Stimulated activated naive B cell treated with anti-CD40 and anti-IgM and Interleukin-4, amounts not matched to agents 10 μg/mL and 1 μg/mL and 100 μg/mL, for 72 hours (primary cell): ENCODE data around the gene DLG5.

Source experiments
- ATAC-seq, 2 donors: fragments of 150-1000 bp; cut with Tn5 transposase; replicated peaks; 2 replicates each; pipeline ENCODE4 v1.10.0; 2021; ENCODE audit warnings: moderate library complexity in 1 of 2
- DNase-seq: peaks from one replicate; pipeline ENCODE4 v3.0.0; 2021
- H3K27ac Mint-ChIP-seq: one replicate; pipeline ENCODE4 v1.8.0; 2022; ENCODE audit warnings: mild to moderate bottlenecking, mixed read lengths
- H3K27me3 Mint-ChIP-seq, 2 donors: one replicate each; pipeline ENCODE4 v1.8.0; 2022; ENCODE audit warnings: mixed read lengths in 2 of 2
- H3K36me3 Mint-ChIP-seq, 2 donors: one replicate each; pipeline ENCODE4 v1.8.0; 2022; ENCODE audit warnings: mixed read lengths in 2 of 2, mild to moderate bottlenecking in 1 of 2
- H3K4me1 Mint-ChIP-seq, 2 donors: one replicate each; pipeline ENCODE4 v1.8.0; 2022; ENCODE audit warnings: mixed read lengths in 2 of 2, mild to moderate bottlenecking in 1 of 2
- H3K4me3 Mint-ChIP-seq, 2 donors: one replicate each; pipeline ENCODE4 v1.8.0; 2022; ENCODE audit warnings: mild to moderate bottlenecking in 2 of 2, mixed read lengths in 2 of 2, moderate library complexity in 1 of 2
- H3K9me3 Mint-ChIP-seq, 2 donors: one replicate each; pipeline ENCODE4 v1.8.0; 2022; ENCODE audit warnings: mixed read lengths in 2 of 2, mild to moderate bottlenecking in 1 of 2

Gene DLG5

GRCh38 chr10:77846718-77847311, 79.7 kb downstream of the DLG5 start:
- DNase-seq (peak; percentile 38), ATAC-seq (peak; percentile 69 to 73)
- Mint-ChIP-seq H3K27me3 (no peaks in the 10 kb centered on the region), H3K27ac (no peak overlapping the region), H3K36me3 (no peaks in the 10 kb centered on the region), H3K4me3 (no peak overlapping the region), H3K4me1 (peaks cover 14 to 16% of the 10 kb centered on the region in 2 donors), H3K9me3 (no peaks in the 10 kb centered on the region)

DNA sequence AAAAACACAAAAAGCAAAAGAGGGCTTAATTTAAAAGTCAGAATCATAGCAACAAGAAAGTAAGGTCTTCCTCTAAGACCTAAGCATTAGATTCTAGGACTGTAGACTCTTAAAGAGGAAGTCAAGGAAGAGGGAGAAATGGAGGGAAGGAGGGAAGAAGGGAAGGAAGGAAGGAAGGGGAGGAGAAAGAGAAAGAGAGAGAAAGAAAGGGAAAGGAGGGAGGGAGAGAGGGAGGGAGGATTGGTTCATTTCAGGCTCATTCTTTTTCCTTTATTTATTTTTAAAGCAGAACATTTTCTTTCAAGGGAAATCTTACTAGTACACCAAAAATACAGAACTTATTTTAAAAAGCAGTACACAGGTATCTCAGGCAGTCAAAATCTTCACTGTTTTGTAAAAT, 81.1 kb downstream of the DLG5 start:
- peak overlapping the region; percentile 3 for H3K27ac Mint-ChIP-seq
- no peak overlapping the region for H3K4me3 Mint-ChIP-seq
- H3K36me3 Mint-ChIP-seq: no peaks in the 10 kb centered on the region
- no peak for DNase-seq
- H3K4me1 Mint-ChIP-seq: peaks cover 14 to 16% of the 10 kb centered on the region in 2 donors
- ATAC-seq: no peak
- H3K27me3 Mint-ChIP-seq: no peaks in the 10 kb centered on the region
- H3K9me3 Mint-ChIP-seq: no peaks in the 10 kb centered on the region

GRCh38 chr10:77844713-77845445, 81.7 kb downstream of the DLG5 start:
- no peaks in the 10 kb centered on the region for H3K9me3 Mint-ChIP-seq
- H3K36me3 Mint-ChIP-seq: no peaks in the 10 kb centered on the region
- H3K27me3 Mint-ChIP-seq: no peaks in the 10 kb centered on the region
- H3K4me3 Mint-ChIP-seq: no peak overlapping the region
- no peak overlapping the region for H3K27ac Mint-ChIP-seq
- peaks cover 13 to 14% of the 10 kb centered on the region in 2 donors for H3K4me1 Mint-ChIP-seq
- ATAC-seq (no peak), DNase-seq (no peak)

DNA sequence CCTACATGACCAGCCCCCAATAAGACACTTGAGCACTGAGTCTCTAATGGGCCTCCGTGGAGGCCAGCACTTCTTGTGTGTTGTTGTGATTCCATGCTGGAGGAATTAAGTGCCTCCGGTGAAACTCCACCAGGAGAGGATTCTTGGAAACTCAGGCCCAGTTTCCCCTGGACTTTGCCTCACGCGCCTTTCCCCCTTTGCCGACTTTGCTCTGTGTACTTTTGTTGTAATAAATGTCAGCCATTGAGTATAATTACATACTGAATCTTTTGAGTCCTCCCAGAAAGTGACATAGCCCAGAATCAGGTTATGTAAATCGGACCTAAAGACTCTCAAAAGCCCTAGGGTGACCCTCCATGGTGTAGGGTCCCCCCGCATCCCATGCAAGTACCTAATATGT, 82.4 kb downstream of the DLG5 start:
- no peak for ATAC-seq
- Mint-ChIP-seq H3K4me1 (peaks cover 10% of the 10 kb centered on the region in 2 donors), H3K27me3 (no peaks in the 10 kb centered on the region), H3K4me3 (no peak overlapping the region), H3K27ac (no peak overlapping the region), H3K9me3 (no peaks in the 10 kb centered on the region), H3K36me3 (no peaks in the 10 kb centered on the region)
- no peak for DNase-seq

DNA sequence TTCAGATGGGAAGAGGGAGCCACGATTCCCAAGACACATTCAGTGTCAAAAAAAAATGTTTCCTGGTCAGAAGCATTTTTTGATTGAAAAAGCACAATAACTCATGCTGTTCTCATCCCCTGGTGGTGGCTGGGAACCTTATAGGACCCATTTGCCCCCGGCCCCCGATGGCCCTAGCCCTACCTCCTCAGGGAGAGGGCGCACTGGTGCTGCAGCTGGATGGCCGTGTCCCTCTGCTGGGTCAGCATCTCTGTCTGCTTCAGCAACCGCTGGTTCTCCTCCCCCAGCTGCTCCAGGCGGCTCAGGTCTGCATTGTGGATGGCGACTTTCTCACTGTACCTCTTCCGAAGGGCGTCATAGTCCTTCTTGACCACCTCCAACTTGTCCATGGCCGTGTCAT, 83.3 kb downstream of the DLG5 start:
- ATAC-seq (no peak), DNase-seq (no peak)
- Mint-ChIP-seq H3K36me3 (no peaks in the 10 kb centered on the region), H3K9me3 (no peaks in the 10 kb centered on the region), H3K27me3 (no peaks in the 10 kb centered on the region), H3K27ac (no peak overlapping the region), H3K4me1 (peaks cover 5 to 7% of the 10 kb centered on the region in 2 donors), H3K4me3 (no peak overlapping the region)

DNA sequence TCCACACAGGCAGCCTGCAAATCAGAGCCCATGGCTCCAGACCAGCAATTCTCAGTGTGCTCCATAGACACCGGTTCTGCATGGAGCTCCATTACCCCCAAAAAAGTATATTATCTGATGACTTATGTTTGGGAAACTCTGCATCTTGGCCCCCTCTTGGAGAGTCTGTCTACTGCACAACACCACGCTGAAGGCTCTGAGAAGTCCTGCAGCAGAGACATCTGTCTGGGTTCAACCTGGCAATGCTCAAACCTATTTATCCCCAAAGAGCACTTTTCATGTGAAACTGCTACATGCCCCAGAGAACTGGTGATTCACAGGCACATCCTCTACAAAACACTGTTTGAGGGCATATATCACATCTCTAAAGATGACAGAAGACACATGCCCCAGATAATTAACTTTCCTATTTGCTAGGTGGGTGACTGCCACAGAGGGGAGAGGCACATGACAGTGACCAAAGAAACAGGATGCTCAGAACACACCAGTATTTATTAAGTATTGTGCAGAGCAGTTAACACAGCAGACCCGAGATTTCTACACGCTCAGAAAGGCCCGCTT, 83.8 kb downstream of the DLG5 start:
- no peak for DNase-seq
- Mint-ChIP-seq H3K4me1 (peaks cover 0 to 3% of the 10 kb centered on the region in 2 donors), H3K36me3 (no peaks in the 10 kb centered on the region), H3K4me3 (no peak overlapping the region), H3K27ac (no peak overlapping the region), H3K27me3 (no peaks in the 10 kb centered on the region), H3K9me3 (no peaks in the 10 kb centered on the region)
- no peak for ATAC-seq

- Mint-ChIP-seq H3K4me1 (peaks cover 0 to 3% of the 10 kb centered on the region in 2 donors), H3K27me3 (no peaks in the 10 kb centered on the region), H3K9me3 (no peaks in the 10 kb centered on the region), H3K27ac (no peak overlapping the region), H3K4me3 (no peak overlapping the region), H3K36me3 (no peaks in the 10 kb centered on the region)
- DNase-seq (no peak), ATAC-seq (no peak)
Observed at GRCh38 chr10:77841711-77842375, 84.7 kb downstream of the DLG5 start.

DNA sequence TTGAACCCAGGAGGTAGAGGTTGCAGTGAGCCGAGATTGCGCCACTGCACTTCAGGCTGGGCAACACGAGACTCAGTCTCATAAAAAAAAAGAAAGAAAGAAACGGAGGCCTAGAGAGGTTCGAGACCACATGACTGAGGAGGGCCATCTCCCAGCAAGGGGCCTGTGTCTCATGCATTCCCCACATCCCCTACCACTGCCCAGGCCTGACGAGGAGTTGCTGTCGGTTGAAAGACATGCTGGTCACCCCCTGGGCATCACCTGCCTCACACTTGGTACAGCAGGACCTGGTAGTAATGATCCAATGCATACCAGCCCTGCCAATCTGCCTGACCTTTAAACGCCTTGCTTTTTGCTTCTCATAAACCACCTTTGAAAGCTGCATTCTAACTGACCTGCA, 85.9 kb downstream of the DLG5 start:
- no peak overlapping the region for H3K27ac Mint-ChIP-seq
- peaks cover 0 to 3% of the 10 kb centered on the region in 2 donors for H3K4me1 Mint-ChIP-seq
- no peaks in the 10 kb centered on the region for H3K36me3 Mint-ChIP-seq
- no peak for DNase-seq
- H3K27me3 Mint-ChIP-seq: no peaks in the 10 kb centered on the region
- no peak for ATAC-seq
- no peak overlapping the region for H3K4me3 Mint-ChIP-seq
- no peaks in the 10 kb centered on the region for H3K9me3 Mint-ChIP-seq

- no peaks in the 10 kb centered on the region for H3K36me3 Mint-ChIP-seq
- no peak for ATAC-seq
- H3K27ac Mint-ChIP-seq: no peak overlapping the region
- H3K9me3 Mint-ChIP-seq: no peaks in the 10 kb centered on the region
- no peak for DNase-seq
- H3K27me3 Mint-ChIP-seq: no peaks in the 10 kb centered on the region
- no peak overlapping the region for H3K4me3 Mint-ChIP-seq
- H3K4me1 Mint-ChIP-seq: peaks cover 0 to 7% of the 10 kb centered on the region in 2 donors
Observed at GRCh38 chr10:77837925-77838595, 88.5 kb downstream of the DLG5 start.

- DNase-seq (peak; percentile 17), ATAC-seq (peak; percentile 68 to 86)
- Mint-ChIP-seq H3K4me3 (no peak overlapping the region), H3K4me1 (peaks cover 0 to 7% of the 10 kb centered on the region in 2 donors), H3K27me3 (no peaks in the 10 kb centered on the region), H3K9me3 (no peaks in the 10 kb centered on the region), H3K27ac (no peak overlapping the region), H3K36me3 (no peaks in the 10 kb centered on the region)
Observed at GRCh38 chr10:77837248-77837924, 89.2 kb downstream of the DLG5 start.

DNA sequence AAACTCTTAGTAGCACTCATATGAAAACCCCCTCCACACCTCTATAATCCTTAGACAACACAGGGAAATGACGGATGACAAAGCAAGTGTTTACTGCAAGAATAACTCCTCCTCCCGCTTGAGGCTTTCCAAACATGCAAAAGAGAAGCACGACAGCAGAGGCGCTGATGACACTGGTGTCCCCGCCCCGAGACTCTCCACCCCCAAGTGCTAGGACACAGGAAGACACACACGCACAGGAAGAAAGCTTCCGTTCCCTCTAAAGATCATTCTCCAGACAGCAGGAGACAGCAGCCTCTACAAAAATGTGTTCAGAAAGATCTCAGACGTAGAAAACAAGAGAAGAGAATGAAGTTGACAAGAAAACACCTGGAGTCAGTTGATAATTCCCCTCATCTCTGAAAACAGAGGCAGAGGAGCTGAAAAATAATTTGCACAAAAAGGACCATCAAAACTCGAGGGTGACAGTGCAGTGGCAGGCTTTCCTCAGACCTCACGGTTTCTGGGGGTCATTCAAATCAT, 90.2 kb downstream of the DLG5 start:
- peaks cover 0 to 7% of the 10 kb centered on the region in 2 donors for H3K4me1 Mint-ChIP-seq
- ATAC-seq: peak; percentile 59 to 65
- H3K9me3 Mint-ChIP-seq: no peaks in the 10 kb centered on the region
- no peak for DNase-seq
- H3K27ac Mint-ChIP-seq: peak overlapping the region; percentile 86
- H3K4me3 Mint-ChIP-seq: peak overlapping the region; percentile 29 to 48
- no peaks in the 10 kb centered on the region for H3K36me3 Mint-ChIP-seq
- H3K27me3 Mint-ChIP-seq: no peaks in the 10 kb centered on the region

GRCh38 chr10:77835669-77836086, 90.9 kb downstream of the DLG5 start:
- ATAC-seq (no peak), DNase-seq (no peak)
- H3K4me1 Mint-ChIP-seq: peaks cover 0 to 7% of the 10 kb centered on the region in 2 donors
- H3K4me3 Mint-ChIP-seq: no peak overlapping the region
- no peaks in the 10 kb centered on the region for H3K9me3 Mint-ChIP-seq
- H3K27ac Mint-ChIP-seq: no peak overlapping the region
- no peaks in the 10 kb centered on the region for H3K27me3 Mint-ChIP-seq
- no peaks in the 10 kb centered on the region for H3K36me3 Mint-ChIP-seq

DNA sequence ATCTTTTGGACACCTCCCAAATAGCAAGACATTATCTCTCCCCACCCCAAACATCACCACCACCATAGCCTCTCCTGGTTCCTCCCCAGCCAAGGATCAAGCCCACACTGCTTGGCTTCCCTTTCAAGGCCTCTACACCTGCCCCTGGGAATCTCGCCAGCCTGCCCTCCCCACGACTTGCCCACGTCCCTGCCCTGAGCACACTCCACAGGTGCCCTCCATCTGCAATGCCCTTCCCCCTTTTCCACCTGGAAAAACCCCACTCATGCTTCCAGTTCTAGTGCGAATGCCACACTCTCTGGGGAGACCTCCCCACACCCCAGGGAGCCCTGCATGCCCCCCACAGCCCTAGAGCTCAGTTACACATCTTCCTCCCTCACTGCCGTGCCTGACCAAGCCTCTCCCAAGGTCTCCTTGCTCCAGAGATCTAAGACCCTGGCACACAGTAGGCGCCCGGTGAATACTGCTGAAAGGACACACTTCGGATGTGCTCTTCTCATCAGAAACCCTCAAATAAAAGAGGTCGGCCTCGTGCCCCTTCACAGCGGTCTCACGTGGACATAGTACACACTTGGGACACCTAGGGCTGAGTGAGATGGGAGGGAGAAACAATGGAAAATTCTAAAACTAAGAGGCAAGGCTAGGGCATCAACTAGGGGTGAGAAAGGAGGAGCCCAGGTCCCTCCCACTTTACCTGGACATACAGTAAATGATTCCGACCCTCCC, 91.4 kb downstream of the DLG5 start:
- H3K4me3 Mint-ChIP-seq: no peak overlapping the region
- H3K27me3 Mint-ChIP-seq: no peaks in the 10 kb centered on the region
- peaks cover 0 to 7% of the 10 kb centered on the region in 2 donors for H3K4me1 Mint-ChIP-seq
- H3K36me3 Mint-ChIP-seq: no peaks in the 10 kb centered on the region
- no peak for ATAC-seq
- H3K27ac Mint-ChIP-seq: peak overlapping the region; percentile 1
- no peaks in the 10 kb centered on the region for H3K9me3 Mint-ChIP-seq
- no peak for DNase-seq
